GM21619 (cell line): Measurements from ENCODE around the gene PDGFD.

ENCODE experiments used
- ATAC-seq: cut with Tn5 transposase; IDR thresholded peaks from one replicate; pipeline ENCODE4 v1.9.1; 2021; ENCODE audit not compliant: unreplicated experiment

Gene PDGFD

DNA sequence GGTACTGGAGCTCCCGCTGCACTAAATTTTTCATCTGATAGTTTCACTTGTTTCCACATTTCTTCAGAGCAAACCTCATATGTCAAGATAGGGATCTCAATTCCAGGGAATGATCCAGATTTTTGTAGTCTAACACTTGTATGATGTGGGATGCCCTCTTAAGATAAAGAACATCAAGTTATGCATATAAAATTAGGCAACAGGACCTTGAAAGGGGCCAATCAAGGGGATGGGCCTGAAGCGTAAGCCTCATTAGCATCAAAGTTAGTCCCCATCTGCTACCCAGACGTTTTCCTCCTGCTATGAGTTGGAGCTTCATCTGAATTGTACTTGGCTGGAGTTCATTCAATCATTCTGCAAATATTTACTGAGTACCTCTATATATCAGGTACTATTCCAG lies 17.5 kb downstream of the PDGFD start:
- ATAC-seq, result no peak

GRCh38 chr11:104145062-104145461 lies 18.9 kb downstream of the PDGFD start:
- no peak for ATAC-seq

GRCh38 chr11:104142698-104143097 lies 21.2 kb downstream of the PDGFD start:
- ATAC-seq, result no peak

- no peak for ATAC-seq
Measured at GRCh38 chr11:104136861-104137260, 27.1 kb downstream of the PDGFD start.

- no peak for ATAC-seq
Measured at GRCh38 chr11:104134745-104135144, 29.2 kb downstream of the PDGFD start.

- ATAC-seq, result no peak
Measured at GRCh38 chr11:104130161-104130560, 33.8 kb downstream of the PDGFD start.

DNA sequence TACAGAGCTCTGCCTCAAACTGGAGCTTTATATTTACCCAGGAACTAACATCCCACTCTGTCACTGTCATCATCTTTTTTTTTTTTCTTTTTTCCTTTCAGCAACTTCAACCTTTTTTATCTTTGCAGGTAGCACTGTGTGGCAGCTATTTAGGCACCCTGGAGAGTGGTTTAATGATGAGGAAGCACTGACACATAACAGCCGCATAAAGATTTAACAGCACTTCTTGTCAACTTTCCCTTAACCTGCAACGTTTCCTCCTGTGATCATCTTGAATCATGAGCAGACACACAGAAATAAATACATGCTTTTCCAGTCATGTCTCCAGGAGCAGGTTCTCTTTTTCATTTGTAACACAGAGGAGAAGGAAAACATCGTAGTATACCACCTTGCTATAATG lies 34.8 kb downstream of the PDGFD start:
- no peak for ATAC-seq

DNA sequence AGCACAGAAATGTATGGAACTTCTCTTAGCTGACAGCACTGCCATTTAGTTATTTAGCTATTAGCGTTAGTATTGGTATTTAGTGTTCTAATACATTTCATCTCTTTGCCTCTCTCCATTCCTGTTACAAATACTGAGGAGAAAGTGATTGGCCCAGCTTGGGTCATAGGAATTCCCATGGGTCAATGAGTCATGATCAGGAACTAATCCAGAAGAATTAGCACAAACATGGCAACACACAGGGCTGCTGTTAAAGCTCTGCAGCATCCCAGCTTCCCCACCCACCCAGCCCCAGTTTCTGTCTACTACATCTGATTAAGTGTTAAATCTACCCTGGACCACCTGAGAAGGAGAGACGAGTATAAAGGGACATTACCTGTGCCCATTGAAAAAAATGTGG lies 36.1 kb downstream of the PDGFD start:
- no peak for ATAC-seq

- ATAC-seq, result no peak
Measured at GRCh38 chr11:104126464-104126863, 37.5 kb downstream of the PDGFD start.

- peak; percentile 82 for ATAC-seq
Measured at GRCh38 chr11:104124979-104125378, 39.0 kb downstream of the PDGFD start.

- ATAC-seq, result no peak
Measured at GRCh38 chr11:104122836-104123235, 41.1 kb downstream of the PDGFD start.

DNA sequence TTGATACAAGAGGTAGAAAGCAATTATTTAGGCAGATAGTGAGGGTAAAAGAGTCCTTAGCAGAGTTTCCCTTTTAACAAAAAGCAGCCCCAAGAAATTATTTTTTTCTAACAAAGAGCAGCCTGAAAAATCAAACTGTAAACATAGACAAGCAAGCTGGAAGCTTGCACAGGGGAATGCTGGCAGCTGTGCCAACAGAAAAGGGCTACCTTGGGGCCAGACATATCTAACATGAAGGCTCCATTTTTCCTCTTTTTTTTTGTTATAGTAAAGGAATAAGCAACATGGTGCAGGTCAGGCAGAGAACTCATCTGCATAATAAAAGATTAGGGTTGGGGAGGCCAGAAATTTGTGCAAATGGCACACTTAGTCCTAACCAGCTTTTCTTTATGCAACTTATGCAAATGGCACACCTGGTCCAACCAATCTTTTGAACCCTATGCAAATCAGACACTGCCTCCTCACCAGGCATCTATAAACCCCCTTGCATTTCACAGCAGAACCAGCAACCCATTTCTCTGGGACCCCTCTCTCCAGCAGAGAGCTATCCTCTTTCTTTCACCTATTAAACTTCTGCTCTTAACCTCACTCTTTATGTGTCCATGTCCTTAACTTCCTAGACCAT lies 41.8 kb downstream of the PDGFD start:
- ATAC-seq, result no peak

DNA sequence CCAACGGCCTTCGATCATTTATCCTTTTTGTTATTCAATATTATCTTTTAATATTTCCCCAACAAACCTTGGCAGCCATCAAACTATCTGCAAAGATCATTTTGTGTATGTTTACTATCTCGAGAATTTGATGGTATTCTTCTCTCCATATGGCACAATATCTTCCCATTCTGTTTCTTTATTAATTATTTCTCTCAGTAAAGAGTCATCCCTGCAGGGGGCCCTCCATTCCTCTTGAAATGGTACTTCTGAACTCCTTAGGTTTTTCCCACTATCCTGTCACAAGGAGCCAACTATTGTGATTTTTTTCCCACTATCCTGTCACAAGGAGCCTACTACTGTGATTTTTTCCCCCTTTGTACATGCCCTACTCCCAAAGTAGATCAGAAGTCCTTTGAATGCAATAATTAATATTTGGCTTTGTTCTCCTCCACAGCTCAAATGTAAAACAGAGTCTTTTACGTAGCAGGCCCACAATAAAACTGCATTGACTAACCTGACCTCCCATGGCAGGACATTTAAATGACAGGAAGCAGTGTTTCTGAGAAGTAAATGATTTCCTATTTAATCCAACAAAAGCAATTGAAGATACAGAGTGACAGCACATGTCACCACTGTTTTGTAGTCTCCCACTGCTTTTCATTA lies 43.3 kb downstream of the PDGFD start:
- no peak for ATAC-seq

DNA sequence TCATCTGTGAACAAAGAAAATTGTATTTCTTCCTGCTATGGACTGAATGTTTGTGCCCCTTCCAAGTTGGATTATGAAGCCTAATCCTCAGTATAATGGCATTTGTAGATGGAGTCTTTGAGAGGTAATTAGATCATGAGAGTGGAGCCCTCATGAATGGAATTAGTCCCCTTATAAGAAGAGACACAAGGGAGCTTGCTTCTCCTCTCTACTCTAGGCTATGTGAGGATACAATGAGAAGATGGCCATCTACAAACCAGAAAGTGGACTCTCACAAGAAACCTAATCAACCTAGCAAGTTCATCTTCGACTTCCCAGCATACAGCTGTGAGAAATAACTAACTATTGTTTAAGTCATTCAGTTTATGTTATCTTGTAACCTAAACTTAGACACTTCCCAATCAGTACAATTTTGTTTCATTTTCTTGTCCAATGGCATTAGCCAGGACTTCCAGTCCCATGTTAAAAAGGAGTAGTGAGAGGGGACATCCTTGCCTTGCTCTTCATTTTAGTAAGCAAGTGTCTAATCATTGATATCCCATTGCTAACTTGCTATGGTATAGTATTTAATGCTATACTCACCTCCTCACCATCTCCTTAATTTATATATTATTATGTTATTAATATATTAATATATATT lies 45.7 kb downstream of the PDGFD start:
- no peak for ATAC-seq

DNA sequence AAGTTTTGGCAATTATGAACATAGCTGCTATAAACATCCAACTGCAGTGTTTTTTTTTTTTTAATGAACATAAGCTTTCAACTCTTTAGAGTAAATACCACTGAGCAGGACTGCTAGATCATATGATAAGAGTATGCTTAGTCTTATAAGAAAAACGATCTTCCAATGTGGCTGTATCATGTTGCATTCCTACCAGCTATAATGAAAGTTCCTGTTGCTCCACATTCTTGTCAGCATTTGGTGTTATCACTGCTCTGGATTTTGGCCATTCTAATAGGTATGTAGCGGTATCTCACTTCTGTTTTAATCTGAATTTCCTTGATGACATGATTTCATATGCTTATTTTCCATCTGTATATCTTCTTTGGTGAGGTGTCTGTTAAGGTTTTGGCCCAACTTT lies 50.4 kb downstream of the PDGFD start:
- no peak for ATAC-seq

DNA sequence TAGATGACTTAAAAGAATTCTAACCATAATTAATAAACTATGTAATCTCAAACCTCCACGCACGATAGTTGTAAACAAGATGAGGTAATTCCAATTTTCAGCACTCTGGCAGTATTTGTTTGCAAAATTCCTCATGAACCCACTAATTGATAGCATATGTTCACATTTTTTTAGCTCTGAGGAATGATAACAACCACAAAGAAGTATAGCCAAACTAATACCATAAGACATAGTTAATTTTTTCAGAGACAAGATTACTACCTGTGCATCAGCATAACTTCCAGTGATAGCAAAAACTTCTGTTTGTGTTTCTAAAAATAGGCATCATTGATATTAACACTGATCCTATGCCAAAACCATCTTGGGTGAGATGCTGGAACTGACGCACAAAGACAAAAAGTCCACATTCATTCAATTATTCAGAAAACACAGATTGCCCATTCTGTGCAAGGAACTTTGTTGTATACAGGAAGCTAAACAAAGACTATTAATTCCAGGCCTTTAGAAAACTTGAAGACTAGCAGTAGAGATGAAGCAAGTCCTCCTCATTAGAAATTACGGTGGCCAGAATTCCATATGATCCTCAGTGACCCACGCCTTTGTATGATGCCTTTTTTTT lies 57.7 kb downstream of the PDGFD start:
- no peak for ATAC-seq

DNA sequence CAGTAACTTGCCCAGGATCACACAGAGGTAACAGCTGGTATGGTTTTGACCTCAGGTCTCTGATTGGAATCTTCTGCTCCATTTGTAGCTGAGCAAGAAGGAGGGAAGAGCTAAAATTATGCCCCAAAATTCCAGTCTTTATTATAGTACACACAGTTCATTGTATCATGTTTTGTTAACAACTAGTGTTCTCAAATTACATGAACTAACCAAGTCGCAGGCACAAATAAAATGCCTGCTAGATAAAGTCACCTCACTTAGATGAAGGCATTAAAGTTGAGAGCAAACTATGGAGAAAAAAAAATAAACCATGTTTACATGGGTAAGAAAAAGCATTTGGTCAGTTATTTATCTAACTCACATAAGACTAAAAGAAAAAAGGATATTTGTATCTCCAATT lies 58.8 kb downstream of the PDGFD start:
- ATAC-seq, result no peak

DNA sequence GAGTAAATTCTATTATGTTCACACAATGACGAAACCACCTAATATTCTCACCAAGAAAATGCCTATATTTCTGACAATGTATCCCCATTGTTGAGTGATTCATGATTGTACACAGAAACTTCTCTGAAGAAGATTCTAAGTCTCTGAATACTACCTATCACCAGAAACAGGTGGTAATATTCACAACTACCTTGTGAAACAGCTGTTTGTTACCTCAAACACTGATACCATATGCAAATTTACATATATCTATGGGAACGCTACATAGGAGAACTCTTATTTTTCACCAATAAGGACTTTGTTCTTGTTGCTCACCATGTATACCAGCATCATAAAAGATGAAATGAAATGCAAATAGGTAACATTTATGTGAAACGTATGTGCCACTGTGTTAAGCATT lies 59.3 kb downstream of the PDGFD start:
- no peak for ATAC-seq

DNA sequence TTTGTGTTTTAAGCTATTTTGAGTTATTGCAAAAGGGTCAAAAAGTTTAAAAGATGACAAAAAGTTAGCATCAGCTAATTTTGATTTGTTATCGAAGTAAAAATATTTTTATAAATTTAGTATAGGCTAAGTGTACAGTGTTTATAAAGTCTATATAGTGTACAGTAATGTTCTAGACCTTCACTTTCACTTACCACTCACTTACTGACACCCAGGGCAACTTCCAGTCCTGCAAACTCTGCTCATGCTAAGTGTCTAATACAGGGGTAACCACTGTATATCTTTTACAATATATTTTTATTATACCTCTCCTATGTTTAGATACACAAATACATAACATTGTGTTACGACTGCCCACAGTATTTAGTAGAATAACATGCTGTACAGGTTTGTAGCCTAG lies 59.7 kb downstream of the PDGFD start:
- no peak for ATAC-seq

DNA sequence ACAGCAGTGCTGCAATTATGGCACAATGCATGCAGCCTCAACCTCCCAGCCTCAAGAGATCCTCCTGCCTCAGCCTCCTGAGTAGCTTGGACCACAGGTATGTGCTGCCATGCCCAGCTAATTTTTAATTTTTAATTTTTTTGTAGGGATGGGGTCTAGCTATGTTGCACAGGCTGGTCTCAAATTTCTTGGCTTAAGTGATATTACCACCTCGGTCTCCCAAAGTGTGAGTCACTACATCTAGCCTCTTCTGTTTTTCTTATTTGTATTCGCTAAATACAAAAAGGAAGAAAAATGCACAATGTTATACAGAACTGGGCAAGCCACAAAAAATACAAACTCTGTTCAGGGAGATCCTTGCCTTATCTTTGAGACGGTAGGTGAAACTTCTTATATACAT lies 65.4 kb downstream of the PDGFD start:
- ATAC-seq, result no peak

- no peak for ATAC-seq
Measured at GRCh38 chr11:104098132-104098531, 65.8 kb downstream of the PDGFD start.

GRCh38 chr11:104096900-104097299 lies 67.0 kb downstream of the PDGFD start:
- no peak for ATAC-seq
